ENCODE data around the gene LHX3. TPM values are rescaled to one million over a fixed set of nuclear protein-coding genes. Genes with fewer than 3 reads are reported as not detected.

LHX3 gene
- total RNA-seq, 1 experiment from 2014 or later, result not detected

DNA sequence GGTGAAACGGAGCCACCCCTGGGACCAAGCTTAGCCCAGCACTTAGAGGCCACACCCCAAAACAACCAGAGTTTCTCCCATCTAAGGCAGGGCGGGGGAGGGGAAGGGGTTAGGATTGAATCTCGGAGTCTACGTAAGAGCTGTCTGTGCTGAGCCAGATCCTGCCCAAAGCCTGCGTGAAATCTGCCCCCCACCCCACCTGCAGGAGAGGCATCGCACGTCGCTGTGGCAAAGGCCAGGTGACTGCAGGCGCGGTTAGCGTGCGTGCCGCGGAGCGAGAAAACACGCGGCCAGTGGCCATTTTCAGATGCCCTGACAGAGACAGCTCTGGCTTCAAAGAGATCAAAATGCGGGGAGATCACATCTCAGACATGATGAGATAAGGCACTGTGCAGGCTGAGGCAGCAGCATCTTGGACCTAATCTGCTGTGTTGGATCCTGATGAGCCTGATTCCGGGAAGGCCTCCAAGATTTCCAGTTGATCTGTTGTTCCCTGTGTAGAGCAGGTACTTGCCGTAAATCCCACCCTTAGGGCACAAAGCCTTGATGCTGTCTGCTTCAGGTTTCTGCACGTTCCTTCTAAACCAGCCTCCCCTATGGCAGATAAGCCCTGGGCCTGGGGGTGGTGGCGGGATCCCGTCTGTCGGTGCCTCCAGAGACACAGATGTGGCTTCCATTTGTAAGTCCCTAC is 43.2 kb upstream of the LHX3 start:
- H3K27me3 ChIP-seq (ENCODE audit: low read length), result no peaks in the 10 kb centered on the region
- H3K9ac ChIP-seq (ENCODE audit: low read length), result no peak overlapping the region
- no peak overlapping the region for H2AFZ ChIP-seq (ENCODE audit: low read length)
- no peak for ATAC-seq
- CTCF ChIA-PET, result no interaction called here
- H3K27ac ChIP-seq (ENCODE audit: low read length), result no peak overlapping the region
- no peak for DNase-seq
- no peak overlapping the region for H3K4me2 ChIP-seq (ENCODE audit: low read length)
- H3F3A ChIP-seq (ENCODE audit: low read length, unreplicated experiment), result no peaks in the 10 kb centered on the region
- H4K20me1 ChIP-seq (ENCODE audit: low read length), result peaks cover 14% of the 10 kb centered on the region; the same call in 1 of the 2 replicates
- no peaks in the 10 kb centered on the region for H3K9me2 ChIP-seq (replicated peaks; ENCODE audit: low read length)
- intact Hi-C loops (cut with micrococcal nuclease), result no loop called here
- peaks cover 23% of the 10 kb centered on the region for H3K79me2 ChIP-seq (ENCODE audit: low read length)
- peaks cover 19% of the 10 kb centered on the region for H3K4me1 ChIP-seq (ENCODE audit: insufficient read depth, low read length)
- no peaks in the 10 kb centered on the region for H3K36me3 ChIP-seq (ENCODE audit: low read depth, low read length)
- TF ChIP-seq, protein P1, sequence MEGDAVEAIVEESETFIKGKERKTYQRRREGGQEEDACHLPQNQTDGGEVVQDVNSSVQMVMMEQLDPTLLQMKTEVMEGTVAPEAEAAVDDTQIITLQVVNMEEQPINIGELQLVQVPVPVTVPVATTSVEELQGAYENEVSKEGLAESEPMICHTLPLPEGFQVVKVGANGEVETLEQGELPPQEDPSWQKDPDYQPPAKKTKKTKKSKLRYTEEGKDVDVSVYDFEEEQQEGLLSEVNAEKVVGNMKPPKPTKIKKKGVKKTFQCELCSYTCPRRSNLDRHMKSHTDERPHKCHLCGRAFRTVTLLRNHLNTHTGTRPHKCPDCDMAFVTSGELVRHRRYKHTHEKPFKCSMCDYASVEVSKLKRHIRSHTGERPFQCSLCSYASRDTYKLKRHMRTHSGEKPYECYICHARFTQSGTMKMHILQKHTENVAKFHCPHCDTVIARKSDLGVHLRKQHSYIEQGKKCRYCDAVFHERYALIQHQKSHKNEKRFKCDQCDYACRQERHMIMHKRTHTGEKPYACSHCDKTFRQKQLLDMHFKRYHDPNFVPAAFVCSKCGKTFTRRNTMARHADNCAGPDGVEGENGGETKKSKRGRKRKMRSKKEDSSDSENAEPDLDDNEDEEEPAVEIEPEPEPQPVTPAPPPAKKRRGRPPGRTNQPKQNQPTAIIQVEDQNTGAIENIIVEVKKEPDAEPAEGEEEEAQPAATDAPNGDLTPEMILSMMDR (conservative IDR thresholded peaks at IDR 0.05; ENCODE audit: low read depth, low read length), result no peak
- TF ChIP-seq EZH2 (IDR thresholded peaks at IDR 0.05; ENCODE audit: low read length, unreplicated experiment) (no peak), EZH2phosphoT487 (IDR thresholded peaks at IDR 0.05; ENCODE audit: borderline replicate concordance, low read length) (no peak)
- no peak overlapping the region for H3K4me3 ChIP-seq (ENCODE audit: low read length)
- no peaks in the 10 kb centered on the region for H3K9me3 ChIP-seq (ENCODE audit: low read length)
- BruUV-seq (replicated peaks), result no TSS peak
- POLR2A ChIA-PET (ENCODE audit: unreplicated experiment), result no interaction called here

DNA sequence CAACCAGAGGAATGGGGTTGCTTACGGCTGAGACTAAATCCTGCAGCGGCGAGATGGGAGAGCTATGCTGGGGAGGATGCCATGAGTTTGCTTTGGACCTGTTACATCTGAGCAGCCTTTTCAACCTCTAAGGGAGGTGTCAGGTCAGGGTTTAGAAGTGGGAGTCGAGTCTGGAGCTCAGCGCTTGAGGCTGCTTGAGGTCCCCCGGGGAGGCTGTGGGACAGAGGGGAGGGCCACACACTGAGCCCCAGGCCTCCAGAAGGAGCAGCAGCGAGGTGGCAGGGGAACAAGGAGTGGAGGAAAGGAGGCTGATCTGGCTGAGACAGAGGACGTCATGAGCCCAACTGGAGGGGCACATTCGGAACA is 42.6 kb upstream of the LHX3 start:
- no peaks in the 10 kb centered on the region for H3K27me3 ChIP-seq (ENCODE audit: low read length)
- no peak overlapping the region for H3K27ac ChIP-seq (ENCODE audit: low read length)
- no TSS peak for BruUV-seq (replicated peaks)
- ChIA-PET CTCF (no interaction called here), POLR2A (ENCODE audit: unreplicated experiment) (no interaction called here)
- H3K36me3 ChIP-seq (ENCODE audit: low read depth, low read length), result no peaks in the 10 kb centered on the region
- no peaks in the 10 kb centered on the region for H3K9me3 ChIP-seq (ENCODE audit: low read length)
- peaks cover 19% of the 10 kb centered on the region for H3K4me1 ChIP-seq (ENCODE audit: insufficient read depth, low read length)
- H3F3A ChIP-seq (ENCODE audit: low read length, unreplicated experiment), result no peaks in the 10 kb centered on the region
- no peak overlapping the region for H3K4me3 ChIP-seq (ENCODE audit: low read length)
- H3K9me2 ChIP-seq (replicated peaks; ENCODE audit: low read length), result no peaks in the 10 kb centered on the region
- no peak for TF ChIP-seq EZH2 (IDR thresholded peaks at IDR 0.05; ENCODE audit: low read length, unreplicated experiment)
- TF ChIP-seq, protein P1 (conservative IDR thresholded peaks at IDR 0.05; ENCODE audit: low read depth, low read length), result no peak
- no peak for TF ChIP-seq EZH2phosphoT487 (IDR thresholded peaks at IDR 0.05; ENCODE audit: borderline replicate concordance, low read length)
- no peak overlapping the region for H3K9ac ChIP-seq (ENCODE audit: low read length)
- peaks cover 28% of the 10 kb centered on the region for H3K79me2 ChIP-seq (ENCODE audit: low read length)
- peaks cover 14% of the 10 kb centered on the region; the same call in 1 of the 2 replicates for H4K20me1 ChIP-seq (ENCODE audit: low read length)
- no peak for DNase-seq
- no peak overlapping the region for H2AFZ ChIP-seq (ENCODE audit: low read length)
- intact Hi-C loops (cut with micrococcal nuclease), result no loop called here
- ATAC-seq, result no peak
- no peak overlapping the region for H3K4me2 ChIP-seq (ENCODE audit: low read length)

DNA sequence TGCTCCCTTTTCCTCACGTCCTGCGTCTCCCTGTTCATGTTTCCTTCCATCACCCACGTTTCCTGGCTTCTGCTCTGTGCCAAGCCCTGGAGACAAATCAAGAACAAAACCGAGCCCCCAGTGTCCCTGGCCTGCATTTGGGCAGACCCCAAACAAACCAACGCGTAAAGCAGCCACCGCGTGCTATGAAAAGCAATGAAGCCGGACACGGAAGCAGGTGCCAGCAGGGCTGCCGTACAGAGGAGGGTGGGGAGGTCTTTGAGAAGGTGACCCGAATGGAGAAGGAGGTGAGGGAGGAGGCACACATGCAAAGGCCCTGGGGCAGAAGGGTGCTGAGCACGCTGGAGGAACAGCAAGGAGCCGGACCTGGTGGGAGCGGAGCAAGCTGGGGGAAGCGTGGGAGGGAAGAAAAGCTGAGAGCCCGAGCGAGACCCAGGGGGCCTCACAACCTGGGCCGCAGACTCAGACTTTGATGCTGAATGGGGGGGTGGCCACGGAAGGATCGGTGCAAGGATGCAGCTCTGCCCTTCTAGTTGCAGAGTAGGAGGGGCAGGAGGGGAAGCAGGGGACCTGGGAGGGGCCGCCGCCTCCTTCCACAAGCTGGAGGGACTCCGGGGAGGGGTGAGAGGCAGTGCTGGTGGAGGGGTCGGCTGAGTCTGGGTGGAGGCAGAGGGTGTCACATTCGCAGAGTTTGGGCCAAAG is 42.1 kb upstream of the LHX3 start:
- no peak for ATAC-seq
- H3K27ac ChIP-seq (ENCODE audit: low read length), result no peak overlapping the region
- ChIA-PET POLR2A (ENCODE audit: unreplicated experiment) (no interaction called here), CTCF (no interaction called here)
- no peak overlapping the region for H2AFZ ChIP-seq (ENCODE audit: low read length)
- peaks cover 19% of the 10 kb centered on the region for H3K4me1 ChIP-seq (ENCODE audit: insufficient read depth, low read length)
- intact Hi-C loops (cut with micrococcal nuclease), result no loop called here
- TF ChIP-seq EZH2 (IDR thresholded peaks at IDR 0.05; ENCODE audit: low read length, unreplicated experiment) (no peak), EZH2phosphoT487 (IDR thresholded peaks at IDR 0.05; ENCODE audit: borderline replicate concordance, low read length) (no peak)
- TF ChIP-seq, protein P1 (conservative IDR thresholded peaks at IDR 0.05; ENCODE audit: low read depth, low read length), result no peak
- DNase-seq, result no peak
- no peaks in the 10 kb centered on the region for H3F3A ChIP-seq (ENCODE audit: low read length, unreplicated experiment)
- H3K9ac ChIP-seq (ENCODE audit: low read length), result no peak overlapping the region
- BruUV-seq (replicated peaks), result no TSS peak
- H3K9me3 ChIP-seq (ENCODE audit: low read length), result no peaks in the 10 kb centered on the region
- H4K20me1 ChIP-seq (ENCODE audit: low read length), result peaks cover 14% of the 10 kb centered on the region; the same call in 1 of the 2 replicates
- H3K9me2 ChIP-seq (replicated peaks; ENCODE audit: low read length), result no peaks in the 10 kb centered on the region
- H3K4me3 ChIP-seq (ENCODE audit: low read length), result no peak overlapping the region
- no peak overlapping the region for H3K4me2 ChIP-seq (ENCODE audit: low read length)
- peaks cover 34% of the 10 kb centered on the region for H3K79me2 ChIP-seq (ENCODE audit: low read length)
- H3K27me3 ChIP-seq (ENCODE audit: low read length), result no peaks in the 10 kb centered on the region
- no peaks in the 10 kb centered on the region for H3K36me3 ChIP-seq (ENCODE audit: low read depth, low read length)
